Measurements from ENCODE around the gene ADCY7.

DNA sequence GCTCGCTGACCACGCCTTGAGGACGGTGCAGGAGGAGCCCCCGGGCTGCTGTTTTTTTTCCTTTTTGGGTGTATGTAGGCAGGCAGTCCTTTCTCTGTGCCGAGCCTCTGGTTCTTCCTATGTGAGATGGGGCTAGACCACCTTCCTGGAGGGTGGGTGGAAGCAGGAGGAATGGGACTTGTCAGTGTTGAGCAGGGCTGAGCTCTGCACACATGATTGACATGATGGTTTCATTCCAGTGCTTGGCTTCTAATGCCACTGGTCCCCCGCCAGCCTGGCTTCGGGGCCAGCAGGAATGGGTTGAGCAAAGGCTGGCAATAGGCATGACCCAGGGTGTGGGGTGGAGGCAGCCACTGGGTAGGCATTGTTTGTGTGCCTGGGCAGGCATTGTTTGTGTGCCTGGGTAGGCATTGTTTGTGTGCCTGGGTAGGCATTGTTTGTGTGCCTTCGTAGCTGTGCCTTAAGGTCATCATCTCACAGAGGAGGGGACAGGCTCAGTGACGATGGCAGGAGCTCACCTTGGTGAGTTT, 14.2 kb upstream of the ADCY7 start:
- TF ChIP-seq EZH2 (IDR thresholded peaks at IDR 0.05; ENCODE audit: low read length, unreplicated experiment) (no peak), EZH2phosphoT487 (IDR thresholded peaks at IDR 0.05; ENCODE audit: borderline replicate concordance, low read length) (no peak)
